SKM-1 treated with dmso at 0.1 percent for 144 hours (cell line): ENCODE results near the gene TMEM39A.

ENCODE experiments used
- DNase-seq: peaks from one replicate; lab custom pipeline; 2025; ENCODE audit not compliant: unreplicated experiment; lab: John Stamatoyannopoulos, UW

The TMEM39A gene

GRCh38 chr3:119401503-119402440, 61.6 kb downstream of the TMEM39A start:
- DNase-seq: no peak

GRCh38 chr3:119401069-119401468, 62.3 kb downstream of the TMEM39A start:
- no peak for DNase-seq

- no peak for DNase-seq
Measured at GRCh38 chr3:119400466-119400865, 62.9 kb downstream of the TMEM39A start.

GRCh38 chr3:119396870-119397269, 66.5 kb downstream of the TMEM39A start:
- no peak for DNase-seq

GRCh38 chr3:119395923-119396358, 67.5 kb downstream of the TMEM39A start:
- DNase-seq: no peak

GRCh38 chr3:119388577-119388976, 74.8 kb downstream of the TMEM39A start:
- DNase-seq: no peak

- DNase-seq: no peak
Measured at GRCh38 chr3:119382134-119382533, 81.3 kb downstream of the TMEM39A start.

GRCh38 chr3:119380697-119381096, 82.7 kb downstream of the TMEM39A start:
- DNase-seq: no peak
